GM12865 (cell line): ENCODE results near the gene PRDM10.

Experiments used
- DNase-seq: peaks from one replicate; pipeline ENCODE4 v3.0.0; 2010; ENCODE audit warnings: low read depth
- H3K4me3 ChIP-seq: 2 replicates; pipeline ENCODE4 v1.5.1; 2011; ENCODE audit warnings: mild to moderate bottlenecking, low read depth, low read length, control low read depth
- TF ChIP-seq, protein P1 (sequence below): IDR thresholded peaks from 2 replicates; pipeline ENCODE4 v1.5.1; 2011; ENCODE audit warnings: low read length, control low read depth, low read depth, inconsistent platforms; ENCODE audit not compliant: insufficient read depth; ENCODE audit errors: missing control alignments

Gene PRDM10

GRCh38 chr11:129933262-129933661, 69.4 kb downstream of the PRDM10 start:
- no peak overlapping the region for H3K4me3 ChIP-seq
- no peak for DNase-seq
- TF ChIP-seq, protein P1, sequence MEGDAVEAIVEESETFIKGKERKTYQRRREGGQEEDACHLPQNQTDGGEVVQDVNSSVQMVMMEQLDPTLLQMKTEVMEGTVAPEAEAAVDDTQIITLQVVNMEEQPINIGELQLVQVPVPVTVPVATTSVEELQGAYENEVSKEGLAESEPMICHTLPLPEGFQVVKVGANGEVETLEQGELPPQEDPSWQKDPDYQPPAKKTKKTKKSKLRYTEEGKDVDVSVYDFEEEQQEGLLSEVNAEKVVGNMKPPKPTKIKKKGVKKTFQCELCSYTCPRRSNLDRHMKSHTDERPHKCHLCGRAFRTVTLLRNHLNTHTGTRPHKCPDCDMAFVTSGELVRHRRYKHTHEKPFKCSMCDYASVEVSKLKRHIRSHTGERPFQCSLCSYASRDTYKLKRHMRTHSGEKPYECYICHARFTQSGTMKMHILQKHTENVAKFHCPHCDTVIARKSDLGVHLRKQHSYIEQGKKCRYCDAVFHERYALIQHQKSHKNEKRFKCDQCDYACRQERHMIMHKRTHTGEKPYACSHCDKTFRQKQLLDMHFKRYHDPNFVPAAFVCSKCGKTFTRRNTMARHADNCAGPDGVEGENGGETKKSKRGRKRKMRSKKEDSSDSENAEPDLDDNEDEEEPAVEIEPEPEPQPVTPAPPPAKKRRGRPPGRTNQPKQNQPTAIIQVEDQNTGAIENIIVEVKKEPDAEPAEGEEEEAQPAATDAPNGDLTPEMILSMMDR = no peak

GRCh38 chr11:129932381-129933067, 70.1 kb downstream of the PRDM10 start:
- H3K4me3 ChIP-seq = no peak overlapping the region
- TF ChIP-seq, protein P1 = no peak
- no peak for DNase-seq

DNA sequence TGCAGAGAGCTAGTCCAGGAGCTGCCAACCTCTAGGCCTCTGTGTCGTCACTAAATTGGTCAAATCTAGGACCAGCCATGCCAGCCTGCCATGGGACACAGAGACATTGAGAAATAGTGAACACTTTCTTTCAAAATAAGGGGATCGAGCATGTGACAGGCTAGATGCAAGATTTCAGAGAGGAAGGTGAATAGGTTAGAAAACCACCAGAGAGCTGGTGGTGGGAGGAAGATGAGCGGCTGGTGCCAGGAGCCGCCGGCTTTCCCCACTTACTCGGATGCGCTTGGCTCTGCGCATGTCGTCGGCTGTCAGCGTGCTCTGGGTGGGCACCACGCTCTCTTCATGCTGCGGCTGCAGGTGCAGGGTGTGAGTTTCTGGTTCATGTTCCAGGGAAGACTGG, 71.9 kb downstream of the PRDM10 start:
- TF ChIP-seq, protein P1 = no peak
- H3K4me3 ChIP-seq = no peak overlapping the region
- no peak for DNase-seq

GRCh38 chr11:129930296-129930695, 72.3 kb downstream of the PRDM10 start:
- TF ChIP-seq, protein P1 = no peak

GRCh38 chr11:129929721-129930120, 72.9 kb downstream of the PRDM10 start:
- H3K4me3 ChIP-seq = no peak overlapping the region
- no peak for DNase-seq
- TF ChIP-seq, protein P1 = no peak

More at GRCh38 chr11:129930296-129930695, 72.3 kb downstream of the PRDM10 start:
- no peak overlapping the region for H3K4me3 ChIP-seq
- DNase-seq = no peak

DNA sequence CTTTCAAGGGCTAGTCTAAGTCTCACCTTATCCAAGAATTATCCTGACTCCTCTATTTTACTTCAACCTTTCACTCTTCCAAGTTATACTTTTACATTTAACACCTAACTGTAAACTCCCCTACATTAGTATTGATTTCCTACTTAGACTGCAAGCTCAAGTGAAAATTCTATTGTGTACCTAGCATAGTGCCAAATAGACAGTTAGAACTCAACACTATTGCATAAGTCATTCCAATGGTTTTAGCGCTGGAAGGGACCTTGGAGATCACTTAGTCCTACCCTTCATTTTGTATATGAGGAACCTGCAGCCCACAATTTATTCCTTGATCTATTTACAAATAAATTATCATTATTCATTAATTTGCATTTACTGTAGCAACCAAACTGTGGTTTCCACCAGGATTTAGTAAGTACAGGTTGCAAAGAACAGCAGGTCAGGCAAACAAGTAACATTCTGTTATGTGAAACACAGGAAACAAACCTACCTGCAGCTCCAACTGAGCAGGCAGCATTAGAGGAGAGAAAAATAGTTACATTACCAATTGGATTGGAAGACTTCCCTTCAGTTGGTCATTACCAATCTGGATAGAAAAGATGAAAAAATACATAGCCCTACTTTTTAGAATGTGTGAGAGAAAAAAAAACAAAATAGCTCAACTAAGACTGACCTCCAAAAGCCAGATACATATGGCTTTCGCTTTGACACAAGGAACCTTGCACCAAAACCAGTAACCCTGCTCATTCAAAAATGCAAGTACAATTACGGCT, 73.5 kb downstream of the PRDM10 start:
- DNase-seq = no peak
- H3K4me3 ChIP-seq = no peak overlapping the region
- TF ChIP-seq, protein P1 = no peak

DNA sequence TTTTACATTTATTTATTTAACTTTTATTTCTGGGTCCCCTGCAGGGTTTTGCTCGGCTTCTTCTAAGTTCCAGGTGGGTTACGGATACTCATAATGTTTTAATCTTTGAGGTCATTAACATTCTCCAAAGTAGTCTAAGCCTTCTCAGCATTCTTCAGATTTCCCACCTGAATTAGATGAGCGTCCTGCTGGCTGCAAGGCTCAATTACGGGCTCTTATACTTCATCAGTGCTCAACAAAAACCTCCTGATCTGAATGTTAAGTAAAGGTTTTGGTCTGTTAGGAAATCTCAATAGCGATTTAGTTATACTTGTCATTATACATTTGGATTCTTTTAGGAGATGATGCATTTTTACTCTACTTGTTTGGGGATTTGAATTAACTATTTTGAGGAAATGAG, 80.0 kb downstream of the PRDM10 start:
- TF ChIP-seq, protein P1 = no peak
- no peak overlapping the region for H3K4me3 ChIP-seq
- no peak for DNase-seq
